ENCODE measurements around the gene VGF.
"Not testable (repeated sequence)": the region's sequence is repeated elsewhere in the genome, so short reads cannot be mapped to it uniquely, and the experiment has no call there.

Gene VGF

GRCh38 chr7:101200862-101201599, 35.7 kb upstream of the VGF start, which contains the start of gene MOGAT3:
TSS of gene MOGAT3 (minus strand) at chr7:101201036. CDS start at chr7:101200854, 182 bp downstream.
- POLR2A ChIA-PET: no interaction called here
- no peak for TF ChIP-seq CTCF (IDR thresholded peaks at IDR 0.05; ENCODE audit: insufficient read depth, low read length, missing control alignments)
- CTCF ChIA-PET: interaction anchor here (0.7 to 6.6 kb wide), 6 partner anchors 8 to 82 kb away, joined by 3 to 83 read pairs (median 5); no protein-coding TSS in a partner anchor
- no peak for DNase-seq (ENCODE audit: low read depth, low spot score)
- H3K4me3 ChIP-seq (ENCODE audit: low read depth, low read length): no peak within 1 kb of the TSS

- ChIA-PET POLR2A (no interaction called here), CTCF (interaction anchor here (0.7 to 6.6 kb wide), 5 partner anchors 8 to 83 kb away, joined by 3 to 83 read pairs (median 6); no protein-coding TSS in a partner anchor)
- no peak for DNase-seq (ENCODE audit: low read depth, low spot score)
- no peak overlapping the region for H3K4me3 ChIP-seq (ENCODE audit: low read depth, low read length)
- TF ChIP-seq CTCF (IDR thresholded peaks at IDR 0.05; ENCODE audit: insufficient read depth, low read length, missing control alignments): no peak
Measured at GRCh38 chr7:101200504-101200861, 35.1 kb upstream of the VGF start.

GRCh38 chr7:101199522-101199921, 34.2 kb upstream of the VGF start:
- POLR2A ChIA-PET; DNase-seq (ENCODE audit: low read depth, low spot score); H3K4me3 ChIP-seq (ENCODE audit: low read depth, low read length): not testable (repeated sequence)
- CTCF ChIA-PET: interaction anchor here (1.2 to 6.6 kb wide), 4 partner anchors 7 to 83 kb away, joined by 4 to 83 read pairs (median 8); no protein-coding TSS in a partner anchor

- TF ChIP-seq CTCF (IDR thresholded peaks at IDR 0.05; ENCODE audit: insufficient read depth, low read length, missing control alignments): no peak
- ChIA-PET POLR2A (no interaction called here), CTCF (no interaction called here)
- no peak overlapping the region for H3K4me3 ChIP-seq (ENCODE audit: low read depth, low read length)
- DNase-seq (ENCODE audit: low read depth, low spot score): no peak
Measured at GRCh38 chr7:101198476-101198875, 33.1 kb upstream of the VGF start.

GRCh38 chr7:101197991-101198390, 32.6 kb upstream of the VGF start:
- POLR2A ChIA-PET: no interaction called here
- no peak overlapping the region for H3K4me3 ChIP-seq (ENCODE audit: low read depth, low read length)
- no peak for DNase-seq (ENCODE audit: low read depth, low spot score)
- CTCF ChIA-PET: interaction anchor here (8.9 kb wide), 1 partner anchor 54 kb away, joined by 353 read pairs; no protein-coding TSS in a partner anchor
- no peak for TF ChIP-seq CTCF (IDR thresholded peaks at IDR 0.05; ENCODE audit: insufficient read depth, low read length, missing control alignments)

GRCh38 chr7:101195884-101196283, 30.5 kb upstream of the VGF start:
- CTCF ChIA-PET: interaction anchor here (0.9 to 8.9 kb wide), 6 partner anchors 7 to 101 kb away, joined by 3 to 353 read pairs (median 80); partner anchors contain the start of genes MOGAT3, PLOD3 and ZNHIT1
- no peak for DNase-seq (ENCODE audit: low read depth, low spot score)
- POLR2A ChIA-PET: no interaction called here

More at GRCh38 chr7:101195884-101196283, 30.5 kb upstream of the VGF start:
- TF ChIP-seq CTCF (IDR thresholded peaks at IDR 0.05; ENCODE audit: insufficient read depth, low read length, missing control alignments): no peak
- H3K4me3 ChIP-seq (ENCODE audit: low read depth, low read length): no peak overlapping the region

Measured in AG04449 (cell line).